ENCODE data around the gene CDH4. TPM values are rescaled to one million over a fixed set of nuclear protein-coding genes. Genes with fewer than 3 reads are reported as not detected.

CDH4 gene
- total and polyA plus RNA-seq, 2 of the 13 experiments (the other 11 are each of a cell fraction or from before 2014, with no cell fraction given): not detected

- Histone ChIP-seq H3K9ac (ENCODE audit: insufficient read depth, low read depth, low read length) (no peak overlapping the region), H3K27ac (ENCODE audit: extremely low read length, insufficient read depth, low read length) (no peak overlapping the region), H3K9me3 (ENCODE audit: low read length) (peaks cover 2% of the 10 kb centered on the region; the same call in 1 of the 2 replicates), H4K20me1 (ENCODE audit: insufficient read depth, low read length) (no peaks in the 10 kb centered on the region), H3K36me3 (replicated peaks in 1 of 2; ENCODE audit: control insufficient read depth in 1 of 2, insufficient read depth in 2 of 2, low read length in 2 of 2) (no peaks in the 10 kb centered on the region), H2AFZ (ENCODE audit: low read length) (no peak overlapping the region), H3K4me3 (replicated peaks in 1 of 3; ENCODE audit: insufficient read depth in 1 of 3, low read depth in 2 of 3, low read length in 3 of 3) (no peak overlapping the region), H3K4me2 (ENCODE audit: low read depth, low read length) (no peak overlapping the region), H3K27me3 (ENCODE audit: control insufficient read depth in 1 of 2, insufficient read depth in 2 of 2, low read length in 2 of 2) (peaks cover 0 to 46% of the 10 kb centered on the region in 2 experiments; a peak in 2 of 5 replicates), H3K4me1 (ENCODE audit: insufficient read depth, low read length) (no peaks in the 10 kb centered on the region), H3K79me2 (ENCODE audit: insufficient read depth, low read length) (no peaks in the 10 kb centered on the region)
- WGBS (ENCODE audit: low lambda C conversion rate): 54% methylated on average over 17 of the region's 17 CpGs
- intact Hi-C loops (cut with micrococcal nuclease; ENCODE audit: unreplicated experiment): no loop called here
- in situ Hi-C loops (cut with HindIII; ENCODE audit: extremely low pct_ligation_motif_present, low pct_unique_long_range_greater_than_20kb): no loop called here
- FAIRE-seq (no peak), ATAC-seq (no peak), DNase-seq (ENCODE audit: low spot score) (no peak)
- no TSS peak for BruUV-seq (replicated peaks)
- ChIA-PET CTCF (ENCODE audit: low intra/inter-chr PET ratio, low total read pairs) (no interaction called here), POLR2A (no interaction called here)
- TF ChIP-seq ZFX (CRISPR knock-in tag; IDR thresholded peaks at IDR 0.05; ENCODE audit: low read depth) (no peak), ZBTB1 (CRISPR knock-in tag; IDR thresholded peaks at IDR 0.05; ENCODE audit: borderline replicate concordance) (no peak), TP53 (CRISPR knock-in tag; conservative IDR thresholded peaks at IDR 0.05) (no peak), ZNF776 (CRISPR knock-in tag; IDR thresholded peaks at IDR 0.05) (no peak), SRSF9 (IDR thresholded peaks at IDR 0.05; ENCODE audit: borderline replicate concordance, insufficient read depth, low read depth, low read length, poor library complexity, severe bottlenecking) (no peak), TBL1XR1 (IDR thresholded peaks at IDR 0.05; ENCODE audit: borderline replicate concordance, low read length, partially characterized antibody) (no peak), SRF (IDR thresholded peaks at IDR 0.05; ENCODE audit: low read depth, low read length) (no peak), REL (CRISPR knock-in tag; conservative IDR thresholded peaks at IDR 0.05) (no peak), CREB1 (IDR thresholded peaks at IDR 0.05) (no peak), CREB1 (CRISPR knock-in tag; IDR thresholded peaks at IDR 0.05) (no peak), SETDB1 (CRISPR knock-in tag; IDR thresholded peaks at IDR 0.05; ENCODE audit: borderline replicate concordance) (no peak), DMAP1 (CRISPR knock-in tag; IDR thresholded peaks at IDR 0.05) (no peak), ZNF883 (CRISPR knock-in tag; IDR thresholded peaks at IDR 0.05; ENCODE audit: not compliant biosample characterization) (no peak), CC2D1A (CRISPR knock-in tag; IDR thresholded peaks at IDR 0.05) (no peak)
- TF ChIP-seq, protein P1, sequence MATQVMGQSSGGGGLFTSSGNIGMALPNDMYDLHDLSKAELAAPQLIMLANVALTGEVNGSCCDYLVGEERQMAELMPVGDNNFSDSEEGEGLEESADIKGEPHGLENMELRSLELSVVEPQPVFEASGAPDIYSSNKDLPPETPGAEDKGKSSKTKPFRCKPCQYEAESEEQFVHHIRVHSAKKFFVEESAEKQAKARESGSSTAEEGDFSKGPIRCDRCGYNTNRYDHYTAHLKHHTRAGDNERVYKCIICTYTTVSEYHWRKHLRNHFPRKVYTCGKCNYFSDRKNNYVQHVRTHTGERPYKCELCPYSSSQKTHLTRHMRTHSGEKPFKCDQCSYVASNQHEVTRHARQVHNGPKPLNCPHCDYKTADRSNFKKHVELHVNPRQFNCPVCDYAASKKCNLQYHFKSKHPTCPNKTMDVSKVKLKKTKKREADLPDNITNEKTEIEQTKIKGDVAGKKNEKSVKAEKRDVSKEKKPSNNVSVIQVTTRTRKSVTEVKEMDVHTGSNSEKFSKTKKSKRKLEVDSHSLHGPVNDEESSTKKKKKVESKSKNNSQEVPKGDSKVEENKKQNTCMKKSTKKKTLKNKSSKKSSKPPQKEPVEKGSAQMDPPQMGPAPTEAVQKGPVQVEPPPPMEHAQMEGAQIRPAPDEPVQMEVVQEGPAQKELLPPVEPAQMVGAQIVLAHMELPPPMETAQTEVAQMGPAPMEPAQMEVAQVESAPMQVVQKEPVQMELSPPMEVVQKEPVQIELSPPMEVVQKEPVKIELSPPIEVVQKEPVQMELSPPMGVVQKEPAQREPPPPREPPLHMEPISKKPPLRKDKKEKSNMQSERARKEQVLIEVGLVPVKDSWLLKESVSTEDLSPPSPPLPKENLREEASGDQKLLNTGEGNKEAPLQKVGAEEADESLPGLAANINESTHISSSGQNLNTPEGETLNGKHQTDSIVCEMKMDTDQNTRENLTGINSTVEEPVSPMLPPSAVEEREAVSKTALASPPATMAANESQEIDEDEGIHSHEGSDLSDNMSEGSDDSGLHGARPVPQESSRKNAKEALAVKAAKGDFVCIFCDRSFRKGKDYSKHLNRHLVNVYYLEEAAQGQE (IDR thresholded peaks at IDR 0.05; ENCODE audit: borderline replicate concordance in 1 of 2, low read depth in 1 of 2, low read length in 2 of 2): no peak
- TF ChIP-seq, protein P2, sequence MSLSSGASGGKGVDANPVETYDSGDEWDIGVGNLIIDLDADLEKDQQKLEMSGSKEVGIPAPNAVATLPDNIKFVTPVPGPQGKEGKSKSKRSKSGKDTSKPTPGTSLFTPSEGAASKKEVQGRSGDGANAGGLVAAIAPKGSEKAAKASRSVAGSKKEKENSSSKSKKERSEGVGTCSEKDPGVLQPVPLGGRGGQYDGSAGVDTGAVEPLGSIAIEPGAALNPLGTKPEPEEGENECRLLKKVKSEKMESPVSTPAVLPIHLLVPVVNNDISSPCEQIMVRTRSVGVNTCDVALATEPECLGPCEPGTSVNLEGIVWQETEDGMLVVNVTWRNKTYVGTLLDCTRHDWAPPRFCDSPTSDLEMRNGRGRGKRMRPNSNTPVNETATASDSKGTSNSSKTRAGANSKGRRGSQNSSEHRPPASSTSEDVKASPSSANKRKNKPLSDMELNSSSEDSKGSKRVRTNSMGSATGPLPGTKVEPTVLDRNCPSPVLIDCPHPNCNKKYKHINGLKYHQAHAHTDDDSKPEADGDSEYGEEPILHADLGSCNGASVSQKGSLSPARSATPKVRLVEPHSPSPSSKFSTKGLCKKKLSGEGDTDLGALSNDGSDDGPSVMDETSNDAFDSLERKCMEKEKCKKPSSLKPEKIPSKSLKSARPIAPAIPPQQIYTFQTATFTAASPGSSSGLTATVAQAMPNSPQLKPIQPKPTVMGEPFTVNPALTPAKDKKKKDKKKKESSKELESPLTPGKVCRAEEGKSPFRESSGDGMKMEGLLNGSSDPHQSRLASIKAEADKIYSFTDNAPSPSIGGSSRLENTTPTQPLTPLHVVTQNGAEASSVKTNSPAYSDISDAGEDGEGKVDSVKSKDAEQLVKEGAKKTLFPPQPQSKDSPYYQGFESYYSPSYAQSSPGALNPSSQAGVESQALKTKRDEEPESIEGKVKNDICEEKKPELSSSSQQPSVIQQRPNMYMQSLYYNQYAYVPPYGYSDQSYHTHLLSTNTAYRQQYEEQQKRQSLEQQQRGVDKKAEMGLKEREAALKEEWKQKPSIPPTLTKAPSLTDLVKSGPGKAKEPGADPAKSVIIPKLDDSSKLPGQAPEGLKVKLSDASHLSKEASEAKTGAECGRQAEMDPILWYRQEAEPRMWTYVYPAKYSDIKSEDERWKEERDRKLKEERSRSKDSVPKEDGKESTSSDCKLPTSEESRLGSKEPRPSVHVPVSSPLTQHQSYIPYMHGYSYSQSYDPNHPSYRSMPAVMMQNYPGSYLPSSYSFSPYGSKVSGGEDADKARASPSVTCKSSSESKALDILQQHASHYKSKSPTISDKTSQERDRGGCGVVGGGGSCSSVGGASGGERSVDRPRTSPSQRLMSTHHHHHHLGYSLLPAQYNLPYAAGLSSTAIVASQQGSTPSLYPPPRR (CRISPR knock-in tag; IDR thresholded peaks at IDR 0.05; ENCODE audit: borderline replicate concordance): no peak
- TF ChIP-seq, protein P3, sequence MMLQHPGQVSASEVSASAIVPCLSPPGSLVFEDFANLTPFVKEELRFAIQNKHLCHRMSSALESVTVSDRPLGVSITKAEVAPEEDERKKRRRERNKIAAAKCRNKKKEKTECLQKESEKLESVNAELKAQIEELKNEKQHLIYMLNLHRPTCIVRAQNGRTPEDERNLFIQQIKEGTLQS (CRISPR knock-in tag; IDR thresholded peaks at IDR 0.05): no peak
Observed at GRCh38 chr20:61288331-61288784, 36.3 kb downstream of the CDH4 start.

All from HepG2 (cell line).